Measurements from ENCODE around the gene TPP2.

- no peak for TF ChIP-seq POLR2AphosphoS5 (IDR thresholded peaks at IDR 0.05; ENCODE audit: low read depth, low read length)
- no peak for TF ChIP-seq CTCF (IDR thresholded peaks at IDR 0.05 in 2 of 3, conservative IDR thresholded peaks at IDR 0.05 in 1 of 3; ENCODE audit: borderline replicate concordance in 1 of 3, insufficient read depth in 1 of 3, low read depth in 2 of 3, low read length in 2 of 3)
- no peak for TF ChIP-seq POLR2A (IDR thresholded peaks at IDR 0.05; ENCODE audit: borderline replicate concordance, extremely low read depth, insufficient read depth, insufficient read length)
- TF ChIP-seq RAD21 (IDR thresholded peaks at IDR 0.05; ENCODE audit: low read depth), result no peak
- no peak for TF ChIP-seq EZH2 (IDR thresholded peaks at IDR 0.05)
- no peak for TF ChIP-seq TCF7L2 (IDR thresholded peaks at IDR 0.05; ENCODE audit: borderline replicate concordance, extremely low read depth, insufficient read depth, insufficient read length)
- TF ChIP-seq MAX (IDR thresholded peaks at IDR 0.05), result no peak
- TF ChIP-seq FOSL1 (IDR thresholded peaks at IDR 0.05; ENCODE audit: low read depth), result no peak
- no peak for TF ChIP-seq EZH2phosphoT487 (IDR thresholded peaks at IDR 0.05; ENCODE audit: borderline replicate concordance)
- TF ChIP-seq CEBPB (IDR thresholded peaks at IDR 0.05; ENCODE audit: low read depth), result no peak
These were observed 70.2 kb downstream of the TPP2 start for GRCh38 chr13:102667023-102667422.
